CD4-positive, alpha-beta T cell treated with Interleukin-15 for 1 hour (primary cell): ENCODE measurements around the gene INO80E.

Experiments used
- DNase-seq: peaks from one replicate; pipeline ENCODE4 v3.0.0-alpha.2; 2020

INO80E gene

DNA sequence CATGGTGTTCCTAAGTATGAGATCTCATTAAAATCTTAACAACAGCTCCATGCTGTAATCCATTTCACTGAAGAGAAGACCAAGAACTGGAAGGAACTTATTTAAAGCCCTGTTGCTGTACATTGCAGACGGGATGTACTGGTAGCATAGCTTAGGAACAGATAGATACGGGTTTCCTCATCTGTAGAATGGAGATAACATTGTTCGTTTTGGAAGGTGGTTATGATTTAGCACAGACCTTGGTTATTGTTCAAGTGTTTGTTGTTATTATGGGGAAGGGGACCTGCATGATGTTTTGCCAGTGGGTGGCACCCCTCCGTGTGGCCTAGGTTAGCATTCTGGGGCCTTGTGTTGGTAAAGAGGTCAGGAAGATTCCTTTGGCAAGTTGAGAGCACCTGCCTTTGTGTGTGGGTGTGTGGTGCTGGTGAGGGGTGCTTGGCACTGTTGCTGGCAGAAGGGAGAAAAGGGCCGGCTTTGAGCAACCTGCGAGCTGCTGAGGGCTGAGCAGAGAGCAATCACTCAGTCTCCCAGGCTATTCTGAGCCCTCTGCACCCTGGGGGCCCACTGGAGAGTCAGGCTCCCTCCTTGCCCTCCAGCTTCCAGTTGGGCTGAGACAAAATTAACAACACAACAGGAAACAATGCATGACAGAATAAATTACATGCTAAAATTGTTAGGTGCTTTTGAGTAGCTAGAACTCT, 20.1 kb upstream of the INO80E start:
- no peak for DNase-seq

GRCh38 chr16:29977063-29977825, 18.8 kb upstream of the INO80E start:
- DNase-seq: no peak

- no peak for DNase-seq
Measured at GRCh38 chr16:29978081-29978480, 18.0 kb upstream of the INO80E start.

DNA sequence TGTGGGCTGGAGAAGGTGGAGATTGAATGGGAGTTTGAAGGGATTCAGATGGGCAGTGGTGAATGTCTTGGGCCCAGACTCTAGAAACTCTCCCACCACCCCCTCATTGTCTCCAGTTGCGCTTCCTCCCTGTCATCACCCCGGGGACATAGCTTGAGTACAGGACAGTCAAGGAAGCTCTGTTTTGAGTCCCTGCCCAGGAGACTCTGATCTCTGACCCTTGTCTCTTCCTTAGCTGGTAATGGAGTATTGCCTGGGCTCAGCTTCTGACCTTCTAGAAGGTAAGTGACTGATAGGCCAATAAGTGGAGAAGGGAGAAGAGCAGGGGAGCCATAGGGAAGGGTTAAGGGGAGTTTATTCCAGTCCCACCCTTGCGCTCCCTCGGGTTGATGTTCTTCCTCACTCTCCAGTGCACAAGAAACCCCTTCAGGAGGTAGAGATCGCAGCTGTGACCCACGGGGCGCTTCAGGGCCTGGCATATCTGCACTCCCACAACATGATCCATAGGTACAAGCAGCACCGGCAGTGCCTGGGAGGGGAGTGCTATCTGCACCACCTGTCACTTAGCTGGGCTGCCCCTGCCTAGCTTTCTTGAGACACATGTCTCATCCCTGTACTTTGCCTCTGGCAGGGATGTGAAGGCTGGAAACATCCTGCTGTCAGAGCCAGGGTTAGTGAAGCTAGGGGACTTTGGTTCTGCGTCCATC, 17.3 kb upstream of the INO80E start:
- no peak for DNase-seq

DNA sequence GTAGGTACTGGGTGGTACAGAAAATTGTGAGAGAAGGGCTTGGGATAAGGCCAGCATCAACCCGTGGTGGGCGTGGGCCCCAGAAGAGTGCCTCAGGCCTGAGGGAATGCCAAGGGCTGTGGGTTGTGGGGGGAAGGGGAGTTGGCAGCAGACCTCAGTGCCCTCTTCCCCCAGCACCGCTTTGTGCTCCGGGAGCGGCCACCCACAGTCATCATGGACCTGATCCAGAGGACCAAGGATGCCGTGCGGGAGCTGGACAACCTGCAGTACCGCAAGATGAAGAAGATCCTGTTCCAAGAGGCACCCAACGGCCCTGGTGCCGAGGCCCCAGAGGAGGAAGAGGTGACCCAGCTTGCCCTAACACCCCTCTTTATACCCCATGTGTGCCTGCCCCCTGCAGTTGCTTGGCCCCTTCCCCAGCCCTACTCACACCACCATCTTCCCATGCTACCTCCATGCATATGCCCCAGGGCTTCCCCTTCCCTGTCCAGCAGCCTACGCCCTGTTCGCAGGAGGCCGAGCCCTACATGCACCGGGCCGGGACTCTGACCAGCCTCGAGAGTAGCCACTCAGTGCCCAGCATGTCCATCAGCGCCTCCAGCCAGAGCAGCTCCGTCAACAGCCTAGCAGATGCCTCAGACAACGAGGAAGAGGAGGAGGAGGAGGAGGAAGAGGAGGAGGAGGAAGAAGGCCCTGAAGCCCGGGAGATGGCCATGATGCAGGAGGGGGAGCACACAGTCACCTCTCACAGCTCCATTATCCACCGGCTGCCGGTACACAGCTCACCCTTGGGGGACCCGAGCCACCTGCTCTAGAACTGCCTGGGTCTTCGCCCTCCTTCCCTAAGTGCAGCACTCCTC, 13.3 kb upstream of the INO80E start:
- DNase-seq: no peak

DNA sequence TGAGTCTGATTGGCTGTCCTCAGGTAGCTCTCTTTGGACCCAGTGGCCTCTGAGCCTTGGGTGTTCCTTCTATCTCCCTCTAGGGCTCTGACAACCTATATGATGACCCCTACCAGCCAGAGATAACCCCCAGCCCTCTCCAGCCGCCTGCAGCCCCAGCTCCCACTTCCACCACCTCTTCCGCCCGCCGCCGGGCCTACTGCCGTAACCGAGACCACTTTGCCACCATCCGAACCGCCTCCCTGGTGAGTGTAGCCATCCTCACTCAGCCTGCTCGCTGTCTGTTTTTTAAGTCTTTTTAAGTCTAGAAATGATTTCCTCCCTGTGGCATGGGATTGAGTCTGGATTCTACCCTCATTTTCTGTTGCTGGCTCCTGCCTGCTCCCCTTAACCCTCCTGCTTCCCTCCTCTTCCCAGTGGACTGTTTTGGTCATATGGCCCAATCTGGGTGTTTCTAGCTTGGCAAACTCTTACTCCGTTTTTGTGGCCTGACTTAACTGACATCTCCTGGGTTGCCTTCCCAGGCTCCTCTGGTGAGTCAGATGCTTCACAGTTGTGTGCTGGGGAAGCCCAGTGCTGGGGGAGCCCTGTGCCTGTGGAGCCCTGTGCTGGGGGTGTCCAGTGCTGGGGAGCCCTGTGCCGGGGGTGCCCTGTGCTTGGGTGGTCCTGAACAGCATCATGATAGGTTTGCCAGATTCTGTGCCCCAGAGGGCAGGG, 12.5 kb upstream of the INO80E start:
- DNase-seq: no peak

- no peak for DNase-seq
Measured at GRCh38 chr16:29984137-29984763, 11.8 kb upstream of the INO80E start.

DNA sequence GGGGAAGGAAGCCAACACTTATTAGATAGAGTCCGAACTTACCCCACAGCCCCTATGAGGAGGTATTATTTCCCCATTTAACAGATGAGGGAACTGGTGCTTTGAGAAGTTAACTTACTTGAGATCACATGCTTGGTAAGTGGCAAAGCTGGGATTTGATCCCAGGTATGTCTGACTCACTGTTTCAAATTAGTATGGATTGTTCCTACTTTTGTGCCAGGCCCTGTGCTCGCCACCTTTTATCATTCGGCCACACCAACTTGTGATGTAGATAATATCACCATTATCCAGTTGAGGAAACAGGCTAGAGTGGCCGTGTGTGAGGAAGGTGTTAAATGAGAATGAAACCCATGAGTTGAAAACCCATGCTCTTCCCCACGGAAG, 11.3 kb upstream of the INO80E start:
- DNase-seq: no peak

DNA sequence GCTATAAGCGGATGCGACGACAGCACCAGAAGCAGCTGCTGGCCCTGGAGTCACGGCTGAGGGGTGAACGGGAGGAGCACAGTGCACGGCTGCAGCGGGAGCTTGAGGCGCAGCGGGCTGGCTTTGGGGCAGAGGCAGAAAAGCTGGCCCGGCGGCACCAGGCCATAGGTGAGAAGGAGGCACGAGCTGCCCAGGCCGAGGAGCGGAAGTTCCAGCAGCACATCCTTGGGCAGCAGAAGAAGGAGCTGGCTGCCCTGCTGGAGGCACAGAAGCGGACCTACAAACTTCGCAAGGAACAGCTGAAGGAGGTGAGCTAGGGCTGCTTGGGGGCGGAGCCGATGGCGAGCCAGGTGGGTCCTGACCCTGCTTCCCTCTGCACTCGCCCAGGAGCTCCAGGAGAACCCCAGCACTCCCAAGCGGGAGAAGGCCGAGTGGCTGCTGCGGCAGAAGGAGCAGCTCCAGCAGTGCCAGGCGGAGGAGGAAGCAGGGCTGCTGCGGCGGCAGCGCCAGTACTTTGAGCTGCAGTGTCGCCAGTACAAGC, 10.7 kb upstream of the INO80E start:
- DNase-seq: no peak

GRCh38 chr16:29986231-29986630, 9.8 kb upstream of the INO80E start:
- DNase-seq: no peak

DNA sequence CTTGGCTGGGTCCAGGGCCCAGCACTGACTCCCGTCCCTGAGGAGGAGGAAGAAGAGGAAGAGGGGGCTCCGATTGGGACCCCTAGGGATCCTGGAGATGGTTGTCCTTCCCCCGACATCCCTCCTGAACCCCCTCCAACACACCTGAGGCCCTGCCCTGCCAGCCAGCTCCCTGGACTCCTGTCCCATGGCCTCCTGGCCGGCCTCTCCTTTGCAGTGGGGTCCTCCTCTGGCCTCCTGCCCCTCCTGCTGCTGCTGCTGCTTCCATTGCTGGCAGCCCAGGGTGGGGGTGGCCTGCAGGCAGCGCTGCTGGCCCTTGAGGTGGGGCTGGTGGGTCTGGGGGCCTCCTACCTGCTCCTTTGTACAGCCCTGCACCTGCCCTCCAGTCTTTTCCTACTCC, 9.1 kb upstream of the INO80E start:
- DNase-seq: no peak

GRCh38 chr16:29987371-29988085, 8.5 kb upstream of the INO80E start:
- no peak for DNase-seq

GRCh38 chr16:29988346-29989075, 7.5 kb upstream of the INO80E start:
- no peak for DNase-seq

DNA sequence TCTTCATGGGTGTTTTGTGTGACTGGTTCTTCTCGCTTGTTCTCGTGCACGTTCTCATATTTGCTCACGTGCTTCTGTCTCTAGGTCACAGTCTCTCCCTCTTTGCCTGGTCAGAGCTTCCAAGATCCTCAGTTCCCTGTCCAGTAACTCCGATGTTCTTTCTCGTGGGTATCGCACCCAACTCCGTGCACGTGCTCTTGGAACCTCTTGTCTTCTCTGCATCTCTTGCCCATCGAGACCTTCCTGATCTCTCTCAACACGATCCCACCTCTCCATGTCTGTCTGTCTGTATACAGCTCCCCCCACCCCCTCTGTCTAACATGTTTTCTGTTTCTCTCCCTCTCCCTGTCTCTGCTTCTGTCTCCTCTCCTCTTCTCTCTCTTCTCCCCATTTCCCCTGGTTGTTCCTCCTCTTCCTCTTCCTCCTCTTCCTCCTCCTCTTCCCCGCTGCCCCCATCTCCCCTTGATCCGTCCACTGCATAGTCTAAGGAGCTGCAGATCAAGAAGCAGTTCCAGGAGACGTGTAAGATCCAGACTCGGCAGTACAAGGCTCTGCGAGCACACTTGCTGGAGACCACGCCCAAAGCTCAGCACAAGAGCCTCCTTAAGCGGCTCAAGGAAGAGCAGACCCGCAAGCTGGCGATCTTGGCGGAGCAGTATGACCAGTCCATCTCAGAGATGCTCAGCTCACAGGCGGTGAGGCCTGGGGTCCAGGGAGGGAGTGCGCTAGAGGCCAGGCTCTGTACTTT, 6.8 kb upstream of the INO80E start:
- DNase-seq: no peak

- DNase-seq: no peak
Measured at GRCh38 chr16:29990034-29990433, 6.0 kb upstream of the INO80E start.

- DNase-seq: no peak
Measured at GRCh38 chr16:29990883-29991570, 5.0 kb upstream of the INO80E start.

- no peak for DNase-seq
Measured at GRCh38 chr16:29991571-29991904, 4.5 kb upstream of the INO80E start.

GRCh38 chr16:29992344-29992967, 3.6 kb upstream of the INO80E start:
- DNase-seq: no peak
